GM21360 (cell line): Measurements from ENCODE around the gene HSPA4.
"Not testable (repeated sequence)": the region's sequence is repeated elsewhere in the genome, so short reads cannot be mapped to it uniquely, and the experiment has no call there.

ENCODE experiments used
- ATAC-seq: cut with Tn5 transposase; IDR thresholded peaks from one replicate; pipeline ENCODE4 v1.9.1; 2021; ENCODE audit warnings: mild to moderate bottlenecking, moderate library complexity; ENCODE audit not compliant: unreplicated experiment

Gene HSPA4

DNA sequence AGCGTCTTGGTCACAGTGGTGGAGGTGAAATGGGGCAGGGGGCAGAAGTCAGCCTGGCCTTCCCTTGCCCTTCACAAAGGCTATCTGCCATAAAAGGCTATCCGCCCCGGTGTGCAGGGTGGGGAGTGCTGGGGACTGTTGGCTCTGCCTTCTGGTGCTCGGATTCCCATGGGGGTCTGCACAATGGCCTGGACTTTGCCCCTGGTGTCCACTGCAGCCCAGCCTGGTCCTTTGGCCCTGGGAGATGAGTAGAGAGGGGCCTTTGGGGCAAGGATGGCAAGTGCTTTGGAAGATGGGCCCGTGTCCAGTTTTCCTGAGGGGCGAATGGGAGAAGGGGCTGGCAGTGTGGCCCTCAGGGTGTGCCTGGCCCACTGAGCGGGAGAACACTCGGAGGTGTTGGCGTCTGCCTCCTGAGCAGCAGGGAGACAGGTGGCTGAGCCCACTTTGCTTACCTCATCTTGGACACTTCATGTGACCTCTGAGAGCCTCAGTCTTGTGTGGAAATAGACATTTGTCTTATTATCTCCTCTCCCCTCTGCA is 69.9 kb downstream of the HSPA4 start:
- no peak for ATAC-seq

DNA sequence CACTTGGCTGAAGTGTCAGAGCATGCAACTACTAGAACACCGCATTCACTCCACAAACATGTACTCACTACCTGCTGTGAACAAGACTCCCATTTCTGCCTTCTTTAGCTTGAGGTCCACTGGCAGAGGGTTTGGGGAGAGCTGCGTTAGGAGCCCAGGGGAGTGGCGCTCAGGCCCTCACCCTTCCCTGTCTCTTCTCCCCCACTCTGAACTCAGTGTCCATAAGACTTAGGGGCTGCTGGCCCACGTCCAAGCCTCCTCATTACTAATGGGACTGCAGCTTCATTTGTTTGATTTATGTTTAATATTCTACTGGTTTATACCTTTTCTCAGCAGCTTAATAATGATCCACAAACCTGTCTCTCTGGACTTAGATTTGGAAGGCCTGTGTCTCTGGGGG is 70.9 kb downstream of the HSPA4 start:
- no peak for ATAC-seq

- ATAC-seq: no peak
Observed at GRCh38 chr5:133123297-133123696, 71.5 kb downstream of the HSPA4 start.

DNA sequence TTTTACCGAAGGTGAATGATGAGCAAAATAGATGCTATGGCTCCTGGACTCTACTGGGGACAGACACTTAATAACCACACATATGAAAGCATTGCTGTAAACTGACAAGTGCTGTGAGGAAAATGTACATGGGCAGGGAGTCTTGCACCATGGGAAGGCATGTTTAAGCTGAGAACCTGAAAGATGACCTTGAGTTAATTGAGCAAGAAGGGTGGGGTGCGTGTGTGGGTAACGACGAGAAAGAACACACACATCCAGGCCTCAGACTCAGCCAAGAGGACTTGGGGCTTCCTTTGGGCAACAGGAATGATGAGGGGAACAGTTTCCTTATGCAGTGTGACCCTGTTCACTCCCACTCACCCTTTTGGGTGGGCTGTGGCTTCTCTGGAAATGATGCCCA is 73.1 kb downstream of the HSPA4 start:
- ATAC-seq: no peak

DNA sequence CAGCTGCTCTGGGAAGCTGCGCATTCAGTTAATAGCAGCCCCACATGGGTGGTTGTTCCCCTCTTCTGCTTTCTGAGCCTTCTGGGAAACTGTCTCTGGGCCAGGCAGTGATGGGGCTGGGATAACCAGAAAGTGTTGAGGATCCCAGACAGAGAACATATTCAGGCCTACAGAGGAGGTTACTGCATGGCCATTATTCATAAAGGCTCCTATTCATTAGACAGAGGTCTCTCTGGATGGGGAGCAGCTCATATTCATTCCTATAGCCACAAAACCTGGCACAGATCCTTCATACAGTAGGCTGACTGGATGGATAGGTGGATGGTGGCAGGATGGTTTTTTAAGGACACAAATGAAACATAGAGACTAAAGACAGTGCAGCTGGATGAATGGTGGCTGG is 76.3 kb downstream of the HSPA4 start:
- no peak for ATAC-seq

GRCh38 chr5:133129289-133129688 is 77.5 kb downstream of the HSPA4 start:
- no peak for ATAC-seq

GRCh38 chr5:133129950-133130349 is 78.1 kb downstream of the HSPA4 start:
- no peak for ATAC-seq

GRCh38 chr5:133130387-133131118 is 78.7 kb downstream of the HSPA4 start:
- ATAC-seq: no peak

DNA sequence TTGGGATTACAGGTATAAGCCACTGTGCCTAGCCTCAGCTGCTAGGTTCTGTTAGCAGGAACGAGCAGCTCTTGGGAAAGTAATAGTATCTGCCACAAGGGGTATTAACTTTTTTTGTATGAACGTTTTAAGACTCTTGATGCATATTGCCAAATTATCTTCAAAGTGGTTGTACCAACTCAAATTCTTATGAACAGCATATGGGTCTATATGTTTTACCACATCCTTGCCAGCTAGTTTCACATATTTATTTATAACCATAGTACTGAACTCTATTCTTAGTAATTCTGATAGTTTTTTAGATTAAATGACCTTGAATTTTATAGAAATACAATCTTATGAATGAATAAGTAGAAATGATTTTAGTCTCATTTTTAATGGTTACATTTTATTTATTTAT is 80.9 kb downstream of the HSPA4 start:
- no peak for ATAC-seq

DNA sequence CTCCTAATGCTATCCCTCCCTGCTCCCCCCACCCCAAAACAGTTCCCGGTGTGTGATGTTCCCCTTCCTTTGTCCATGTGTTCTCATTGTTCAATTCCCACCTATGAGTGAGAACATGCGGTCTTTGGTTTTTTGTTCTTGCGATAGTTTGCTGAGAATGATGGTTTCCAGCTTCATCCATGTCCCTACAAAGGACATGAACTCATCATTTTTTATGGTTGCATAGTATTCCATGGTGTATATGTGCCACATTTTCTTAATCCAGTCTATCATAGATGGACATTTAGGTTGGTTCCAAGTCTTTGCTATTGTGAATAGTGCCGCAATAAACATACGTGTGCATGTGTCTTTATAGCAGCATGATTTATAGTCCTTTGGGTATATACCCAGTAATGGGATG is 81.4 kb downstream of the HSPA4 start:
- not testable (repeated sequence) for ATAC-seq

GRCh38 chr5:133136890-133137289 is 85.1 kb downstream of the HSPA4 start:
- not testable (repeated sequence) for ATAC-seq

GRCh38 chr5:133140311-133140710 is 88.5 kb downstream of the HSPA4 start:
- no peak for ATAC-seq

- ATAC-seq: no peak
Observed at GRCh38 chr5:133141746-133142145, 89.9 kb downstream of the HSPA4 start.

DNA sequence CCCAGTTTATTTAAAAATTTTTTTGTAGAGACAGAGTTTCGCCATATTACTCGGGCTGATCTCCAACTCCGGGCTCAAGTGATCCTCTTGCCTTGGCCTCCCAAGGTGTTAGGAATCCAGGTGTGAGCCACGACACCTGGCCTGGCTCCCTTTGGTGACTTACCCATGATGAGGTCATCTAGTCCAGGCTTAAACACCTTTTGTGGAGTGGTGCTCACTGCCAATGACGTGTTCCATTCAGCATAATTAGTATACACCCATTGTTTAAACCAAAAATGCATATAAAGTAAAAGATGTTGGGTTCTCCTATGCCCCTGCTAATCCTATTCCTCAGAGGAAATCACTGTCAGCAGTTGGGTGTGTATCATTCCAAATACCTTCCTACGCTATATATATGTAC is 91.0 kb downstream of the HSPA4 start:
- no peak for ATAC-seq

GRCh38 chr5:133144245-133144981 is 92.6 kb downstream of the HSPA4 start:
- ATAC-seq: no peak

DNA sequence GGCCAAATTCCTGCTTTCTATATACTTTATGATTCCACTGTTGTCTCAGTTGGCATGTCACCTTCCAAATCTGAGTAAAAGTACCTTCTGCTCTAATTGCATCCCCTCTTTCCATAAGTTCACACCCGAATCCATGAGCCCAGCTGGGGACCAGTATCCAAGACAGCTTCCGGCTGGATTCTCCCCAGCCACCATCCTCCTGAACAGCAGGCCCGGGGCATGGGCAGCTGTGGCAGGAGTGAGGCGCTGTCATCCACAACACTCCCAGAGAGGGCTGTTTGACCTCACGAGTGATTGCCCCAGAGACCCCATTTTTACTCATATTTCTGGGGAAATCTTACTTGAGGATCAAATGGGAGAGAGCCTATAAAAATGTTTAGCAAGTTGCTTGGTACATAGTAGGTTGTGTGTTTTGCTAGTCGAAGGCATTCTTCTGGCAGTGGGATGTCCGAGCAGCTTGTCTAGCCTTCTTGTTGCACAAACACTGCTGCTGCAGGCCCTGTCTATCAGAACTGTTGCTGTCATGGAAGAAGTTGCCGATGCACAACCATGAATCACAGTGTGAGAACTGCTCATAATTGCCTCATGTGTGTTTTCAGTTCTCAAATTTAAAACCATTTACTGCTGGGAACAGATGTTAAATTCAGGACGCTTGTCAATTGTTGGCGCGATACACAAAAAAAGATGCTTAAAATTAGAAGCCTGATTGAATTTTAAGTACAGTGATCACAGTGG is 93.8 kb downstream of the HSPA4 start:
- no peak for ATAC-seq

DNA sequence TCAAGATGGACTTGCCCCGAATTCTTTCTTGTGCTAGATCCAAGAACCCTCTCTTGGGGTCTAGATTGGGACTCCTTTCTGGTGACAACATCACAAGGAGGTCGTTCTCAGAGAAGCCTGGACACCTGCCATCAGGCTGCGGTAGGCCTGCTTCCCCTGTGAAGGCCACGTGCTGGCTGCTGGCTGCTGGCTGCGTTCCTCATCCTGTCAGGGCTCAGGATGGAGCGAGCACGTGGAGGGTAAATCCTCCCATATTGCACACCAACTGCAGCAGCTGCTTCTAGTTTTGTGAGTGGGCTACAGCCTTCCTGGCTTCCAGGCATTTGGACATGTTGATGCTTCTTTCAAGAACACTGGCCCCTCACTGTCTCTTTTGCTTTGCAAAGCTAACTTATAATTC is 95.6 kb downstream of the HSPA4 start:
- no peak for ATAC-seq

GRCh38 chr5:133147815-133148567 is 96.2 kb downstream of the HSPA4 start:
- no peak for ATAC-seq

DNA sequence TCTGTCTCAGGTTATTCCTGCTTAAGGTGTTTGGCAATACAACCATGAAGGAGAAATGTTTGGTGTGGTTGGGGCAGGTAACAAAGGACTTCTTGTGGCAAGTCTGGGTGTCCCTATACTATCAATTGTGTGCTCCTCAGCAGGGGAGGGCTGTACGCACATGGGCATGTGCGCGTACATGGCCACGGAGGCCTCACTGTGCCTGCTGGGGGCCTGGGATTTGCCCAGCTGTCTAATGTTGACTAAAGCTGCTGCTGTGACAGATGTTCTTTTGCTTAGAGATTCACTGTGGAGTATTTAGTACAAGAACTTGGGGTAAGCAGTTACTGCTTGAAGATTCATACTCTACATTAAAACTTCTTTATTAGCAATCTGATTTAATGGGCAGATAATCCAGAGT is 97.5 kb downstream of the HSPA4 start:
- ATAC-seq: no peak

DNA sequence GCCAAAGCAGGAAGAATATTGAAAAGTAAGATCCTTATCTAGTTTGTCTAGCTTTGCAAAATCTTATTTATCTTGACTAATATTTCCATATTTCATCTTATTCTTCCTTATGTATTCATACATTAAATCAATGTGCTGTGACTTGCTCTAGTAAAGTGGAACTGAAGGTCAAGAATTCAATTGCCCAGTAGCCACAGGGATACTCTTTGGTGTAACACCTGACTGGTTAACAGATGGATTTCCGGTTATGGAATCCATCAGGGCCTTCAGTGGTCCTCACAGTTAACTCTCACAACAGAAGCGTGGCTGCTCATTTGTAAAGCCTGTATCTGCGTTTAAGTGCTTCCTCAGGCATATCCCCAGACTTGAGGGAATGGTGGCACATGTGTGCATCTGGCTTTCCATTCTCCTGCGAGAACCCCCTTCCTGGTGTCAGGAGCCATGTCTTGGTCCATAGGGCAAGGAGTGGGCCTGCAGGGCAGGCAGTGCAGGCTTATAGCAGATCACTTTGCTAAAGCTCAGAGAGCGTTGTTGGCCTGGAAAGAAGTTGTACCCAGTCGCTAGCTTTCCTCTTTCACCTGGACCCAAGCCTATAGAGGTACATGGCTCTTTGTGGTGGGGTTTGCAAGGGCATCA is 99.2 kb downstream of the HSPA4 start:
- ATAC-seq: no peak
